SK-N-SH (cell line): ENCODE data around the gene DMRTB1. TPM values are rescaled to one million over a fixed set of nuclear protein-coding genes. Genes with fewer than 3 reads are reported as not detected.

Source experiments
- CTCF ChIA-PET: fragments of 300-600, 350-600 bp; formaldehyde crosslinking; extraction: SDS; loops from one replicate; lab custom pipeline; 2021; lab: Yijun Ruan, JAX
- POLR2A ChIA-PET: fragments of 350-600 bp; sonication (Branson Sonifier 250); formaldehyde crosslinking; extraction: SDS; loops from one replicate; lab custom pipeline; 2020; ENCODE audit warnings: antibody characterized with exemption, inconsistent platforms; lab: Yijun Ruan, JAX
- DNase-seq: peaks from one replicate; pipeline ENCODE4 v3.0.0; 2012
- H2AFZ ChIP-seq: fragments of 200-600 bp; sonication (generic); 2 replicates; pipeline ENCODE4 v1.8.1; 2016; ENCODE audit warnings: antibody characterized with exemption, mild to moderate bottlenecking, low read depth
- H3F3A ChIP-seq: fragments of 200-600 bp; sonication (generic); replicated peaks from 2 replicates; pipeline ENCODE3; 2016; ENCODE audit warnings: antibody characterized with exemption, mild to moderate bottlenecking; ENCODE audit not compliant: insufficient read depth
- H3K27ac ChIP-seq, 2 experiments: fragments of 200-500 bp in 1 of 2; fragments of 200-600 bp in 1 of 2; sonication (Bioruptor generic) in 1 of 2; sonication (generic), shearing (Covaris generic) in 1 of 2; 2 replicates each; pipeline versions ENCODE4 v1.5.1 to v1.6.1; 2014 to 2016; ENCODE audit warnings: low read depth in 2 of 2, inconsistent platforms in 1 of 2, low read length in 1 of 2, mild to moderate bottlenecking in 1 of 2, mixed read lengths in 1 of 2
- H3K27me3 ChIP-seq: fragments of 200-600 bp; sonication (generic), shearing (Covaris generic); 2 replicates; pipeline ENCODE4 v1.6.1; 2016; ENCODE audit warnings: mixed run types; ENCODE audit not compliant: insufficient read depth
- H3K36me3 ChIP-seq, 2 experiments: fragments of 200-500 bp in 1 of 2; fragments of 200-600 bp in 1 of 2; sonication (Bioruptor generic) in 1 of 2; sonication (generic) in 1 of 2; replicated peaks in 1 of 2; 2 replicates each; pipeline versions ENCODE3 to v1.5.1; 2014 to 2016; ENCODE audit warnings: low read length in 1 of 2, mild to moderate bottlenecking in 1 of 2; ENCODE audit not compliant: insufficient read depth in 2 of 2, control insufficient read depth in 1 of 2
- H3K4me1 ChIP-seq, 2 experiments: fragments of 200-500 bp in 1 of 2; fragments of 200-600 bp in 1 of 2; sonication (Bioruptor generic) in 1 of 2; sonication (generic), shearing (Covaris generic) in 1 of 2; 2 replicates each; pipeline versions ENCODE4 v1.5.1 to v1.6.1; 2014 to 2016; ENCODE audit warnings: low read depth in 1 of 2, low read length in 1 of 2, mixed run types in 1 of 2; ENCODE audit not compliant: insufficient read depth in 2 of 2, control insufficient read depth in 1 of 2
- H3K4me2 ChIP-seq: fragments of 200-600 bp; sonication (generic), shearing (Covaris generic); 2 replicates; pipeline ENCODE4 v1.6.1; 2017; ENCODE audit warnings: mixed run types
- H3K4me3 ChIP-seq, 2 experiments: fragments of 200-500 bp in 1 of 2; fragments of 200-600 bp in 1 of 2; sonication (Bioruptor generic) in 1 of 2; sonication (generic), shearing (Covaris generic) in 1 of 2; 2 replicates each; pipeline versions ENCODE4 v1.5.1 to v1.8.1; 2014 to 2016; ENCODE audit warnings: low read depth in 2 of 2, inconsistent platforms in 1 of 2, low read length in 1 of 2, mild to moderate bottlenecking in 1 of 2, mixed read lengths in 1 of 2, moderate library complexity in 1 of 2
- H3K79me2 ChIP-seq: fragments of 200-600 bp; sonication (generic); 2 replicates; pipeline ENCODE4 v1.8.1; 2017; ENCODE audit warnings: mild to moderate bottlenecking; ENCODE audit not compliant: insufficient read depth
- H3K9ac ChIP-seq: fragments of 200-600 bp; sonication (generic); 2 replicates; pipeline ENCODE4 v1.6.1; 2017; ENCODE audit warnings: mixed run types
- H3K9me2 ChIP-seq: fragments of 200-600 bp; sonication (generic); 2 replicates; pipeline ENCODE4 v1.6.1; 2017; ENCODE audit warnings: mixed run types
- H3K9me3 ChIP-seq: fragments of 200-600 bp; sonication (generic); 2 replicates; pipeline ENCODE4 v1.6.1; 2017; ENCODE audit warnings: mixed run types, mild to moderate bottlenecking, moderate library complexity
- H4K20me1 ChIP-seq: fragments of 200-600 bp; sonication (generic); 2 replicates; pipeline ENCODE4 v1.6.1; 2017; ENCODE audit warnings: mild to moderate bottlenecking, mixed run types; ENCODE audit not compliant: insufficient read depth
- CTCF ChIP-seq: fragments of 200-600 bp; sonication (generic); IDR thresholded peaks from 2 replicates; pipeline ENCODE4 v1.6.1; 2017; ENCODE audit warnings: antibody characterized with exemption, mild to moderate bottlenecking, moderate library complexity
- ELF1 ChIP-seq: IDR thresholded peaks from 2 replicates; pipeline ENCODE4 v1.4.0; 2012
- FOXJ3 ChIP-seq: sonication (generic); formaldehyde crosslinking; IDR thresholded peaks from 2 replicates; pipeline ENCODE4 v1.5.1; 2020; ENCODE audit warnings: mild to moderate bottlenecking, missing genetic modification reagents
- GATA2 ChIP-seq: sonication (generic); formaldehyde crosslinking; IDR thresholded peaks from 2 replicates; pipeline ENCODE4 v1.5.0; 2020; ENCODE audit warnings: mild to moderate bottlenecking, missing genetic modification reagents
- JUND ChIP-seq: IDR thresholded peaks from 2 replicates; pipeline ENCODE4 v1.4.0; 2012
- NFIC ChIP-seq: IDR thresholded peaks from 2 replicates; pipeline ENCODE4 v1.4.0; 2012; ENCODE audit warnings: borderline replicate concordance
- SMC3 ChIP-seq: IDR thresholded peaks from 2 replicates; pipeline ENCODE4 v1.6.1; 2012; ENCODE audit warnings: low read depth, low read length, improper control_type of control experiment
- ZBTB33 ChIP-seq: IDR thresholded peaks from 2 replicates; pipeline ENCODE4 v1.4.0; 2012; ENCODE audit warnings: low read depth, borderline replicate concordance
- WGBS: methylation state at CpG from one replicate; pipeline ENCODE4 v1.1.6; 2017; ENCODE audit warnings: low lambda C conversion rate; 5-methylcytosine and 5-hydroxymethylcytosine counted together
- polyA plus RNA-seq, 3 experiments: library from polyadenylated mRNA; depleted of rRNA; stranded (reverse); fragments of >200 nt; gene quantifications; 2 replicates each; pipeline ENCODE4 v1.2.3, GENCODE V29; 2012

Gene DMRTB1
- polyA plus RNA-seq, 1 of the 3 experiments (the other 2 are of a cell fraction), result not detected

DNA sequence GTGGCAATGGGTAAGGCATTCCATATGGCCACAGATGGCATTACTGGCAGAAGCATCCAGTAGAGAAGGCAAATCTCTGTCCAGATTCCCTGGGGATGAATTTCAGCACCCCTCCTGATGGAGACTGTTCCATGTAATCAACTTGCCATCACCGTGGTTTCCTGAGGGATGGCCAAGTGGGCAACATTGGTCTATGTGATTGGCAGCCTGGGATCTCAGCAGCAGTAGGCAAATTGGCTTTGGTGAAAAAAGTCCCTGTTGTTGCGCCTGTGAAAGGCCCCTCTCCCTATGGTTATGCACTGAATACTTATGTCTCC, 19.3 kb downstream of the DMRTB1 start (continued):
- TF ChIP-seq ELF1, result no peak
- no peak for TF ChIP-seq FOXJ3 (CRISPR knock-in tag)
- TF ChIP-seq ZBTB33, result no peak

GRCh38 chr1:53480678-53481077, 21.5 kb downstream of the DMRTB1 start:
- Histone ChIP-seq H3K27me3 (peaks cover 8% of the 10 kb centered on the region; the same call in 1 of the 2 replicates), H2AFZ (no peak overlapping the region)

GRCh38 chr1:53481456-53481855, 22.3 kb downstream of the DMRTB1 start:
- no peak overlapping the region for H3K4me2 ChIP-seq
- CTCF ChIA-PET, result interaction anchor here (1.8 kb wide), 1 partner anchor 15 kb away, joined by 4 read pairs; no protein-coding TSS in a partner anchor
- POLR2A ChIA-PET, result no interaction called here

More at GRCh38 chr1:53480678-53481077, 21.5 kb downstream of the DMRTB1 start:
- Histone ChIP-seq H3K27ac (no peak overlapping the region), H3K4me3 (no peak overlapping the region), H3K36me3 (no peaks in the 10 kb centered on the region), H3K79me2 (no peaks in the 10 kb centered on the region), H3K9ac (no peak overlapping the region), H3K4me2 (no peak overlapping the region), H3F3A (no peaks in the 10 kb centered on the region), H3K9me2 (no peaks in the 10 kb centered on the region), H3K4me1 (peaks cover 0 to 29% of the 10 kb centered on the region in 2 experiments; a peak in 1 of 4 replicates), H3K9me3 (no peaks in the 10 kb centered on the region), H4K20me1 (no peaks in the 10 kb centered on the region)
- WGBS, result 79% methylated on average over 11 of the region's 11 CpGs
- ChIA-PET POLR2A (no interaction called here), CTCF (no interaction called here)
- TF ChIP-seq JUND (no peak), NFIC (no peak), GATA2 (no peak), CTCF (no peak)
- no peak for DNase-seq

More at GRCh38 chr1:53481456-53481855, 22.3 kb downstream of the DMRTB1 start:
- H3K79me2 ChIP-seq, result no peaks in the 10 kb centered on the region
- H3K4me3 ChIP-seq, result no peak overlapping the region
- WGBS, result 67% methylated on average over 6 of the region's 7 CpGs
- H3K9me3 ChIP-seq, result no peaks in the 10 kb centered on the region
- H3K9me2 ChIP-seq, result no peaks in the 10 kb centered on the region
- no peaks in the 10 kb centered on the region for H3K36me3 ChIP-seq
- TF ChIP-seq SMC3, result no peak
- H3K4me1 ChIP-seq, result peaks cover 0 to 25% of the 10 kb centered on the region in 2 experiments; a peak in 1 of 4 replicates
- no peak overlapping the region for H3K9ac ChIP-seq
- no peaks in the 10 kb centered on the region for H3F3A ChIP-seq
- H2AFZ ChIP-seq, result no peak overlapping the region
- DNase-seq, result no peak
- H3K27ac ChIP-seq, result no peak overlapping the region
- peaks cover 3% of the 10 kb centered on the region; the same call in 1 of the 2 replicates for H3K27me3 ChIP-seq
- no peaks in the 10 kb centered on the region for H4K20me1 ChIP-seq
